MM.1S (cell line): ENCODE data around the gene ARHGEF10L.
A peak's percentile ranks its signal among the peaks of the same experiment; 100 is the strongest.

ENCODE experiments used
- DNase-seq: peaks from one replicate; pipeline ENCODE4 v3.0.0-alpha.2; 2015
- H2AFZ ChIP-seq: fragments of 300-600 bp; sonication (generic); 2 replicates; pipeline ENCODE4 v1.6.0; 2016; ENCODE audit warnings: antibody characterized with exemption, low read length
- H3F3A ChIP-seq: fragments of 300-600 bp; sonication (generic); 2 replicates; pipeline ENCODE4 v1.6.1; 2016; ENCODE audit warnings: mild to moderate bottlenecking, antibody characterized with exemption, low read length, moderate library complexity, mixed read lengths; ENCODE audit not compliant: insufficient read depth
- H3K27ac ChIP-seq: fragments of 300-600 bp; sonication (generic); 2 replicates; pipeline ENCODE4 v1.5.1; 2016; ENCODE audit warnings: mild to moderate bottlenecking, low read length
- H3K27me3 ChIP-seq: fragments of 300-600 bp; sonication (generic); replicated peaks from 2 replicates; pipeline ENCODE4 v1.6.0; 2016; ENCODE audit warnings: low read length; ENCODE audit not compliant: insufficient read depth
- H3K36me3 ChIP-seq: fragments of 300-600 bp; sonication (generic); replicated peaks from 2 replicates; pipeline ENCODE4 v1.6.1; 2016; ENCODE audit warnings: mild to moderate bottlenecking, low read length, mixed read lengths; ENCODE audit not compliant: insufficient read depth
- H3K4me1 ChIP-seq: fragments of 300-600 bp; sonication (generic); 2 replicates; pipeline ENCODE4 v1.6.1; 2016; ENCODE audit warnings: low read length, mixed read lengths
- H3K4me2 ChIP-seq: fragments of 300-600 bp; sonication (generic); 2 replicates; pipeline ENCODE4 v1.6.0; 2016; ENCODE audit warnings: low read depth, low read length
- H3K4me3 ChIP-seq: fragments of 300-600 bp; sonication (generic); 2 replicates; pipeline ENCODE4 v1.5.1; 2016; ENCODE audit warnings: low read length, mixed read lengths
- H3K79me2 ChIP-seq: fragments of 300-600 bp; sonication (generic); 2 replicates; pipeline ENCODE4 v1.6.1; 2016; ENCODE audit warnings: mixed run types, low read length, mixed read lengths
- H3K9ac ChIP-seq: fragments of 300-600 bp; sonication (generic); 2 replicates; pipeline ENCODE4 v1.6.1; 2016; ENCODE audit warnings: low read length, mixed read lengths
- H3K9me2 ChIP-seq: fragments of 300-600 bp; sonication (generic); replicated peaks from 2 replicates; pipeline ENCODE4 v1.6.1; 2016; ENCODE audit warnings: mild to moderate bottlenecking, low read length, mixed read lengths; ENCODE audit not compliant: insufficient read depth
- H3K9me3 ChIP-seq: fragments of 300-600 bp; sonication (generic); replicated peaks from 2 replicates; pipeline ENCODE4 v1.6.1; 2016; ENCODE audit warnings: mild to moderate bottlenecking, low read length, mixed read lengths; ENCODE audit not compliant: insufficient read depth
- H4K20me1 ChIP-seq: fragments of 300-600 bp; sonication (generic); 2 replicates; pipeline ENCODE4 v1.6.1; 2016; ENCODE audit warnings: mild to moderate bottlenecking, low read length, moderate library complexity, mixed read lengths; ENCODE audit not compliant: insufficient read depth
- EZH2 ChIP-seq: fragments of 300-600 bp; sonication (generic); optimal IDR thresholded peaks from 2 replicates; pipeline ENCODE3; 2017; ENCODE audit warnings: low read depth, mild to moderate bottlenecking, antibody characterized with exemption, low read length, mixed read lengths
- EZH2phosphoT487 ChIP-seq: fragments of 300-600 bp; sonication (generic); IDR thresholded peaks from 2 replicates; pipeline ENCODE4 v1.6.1; 2018; ENCODE audit warnings: antibody characterized with exemption, low read length
- TF ChIP-seq, protein P1 (sequence below): fragments of 300-600 bp; sonication (generic); IDR thresholded peaks from 2 replicates; pipeline ENCODE4 v1.5.1; 2016; ENCODE audit warnings: antibody characterized with exemption, low read length, mixed read lengths

Gene ARHGEF10L

DNA sequence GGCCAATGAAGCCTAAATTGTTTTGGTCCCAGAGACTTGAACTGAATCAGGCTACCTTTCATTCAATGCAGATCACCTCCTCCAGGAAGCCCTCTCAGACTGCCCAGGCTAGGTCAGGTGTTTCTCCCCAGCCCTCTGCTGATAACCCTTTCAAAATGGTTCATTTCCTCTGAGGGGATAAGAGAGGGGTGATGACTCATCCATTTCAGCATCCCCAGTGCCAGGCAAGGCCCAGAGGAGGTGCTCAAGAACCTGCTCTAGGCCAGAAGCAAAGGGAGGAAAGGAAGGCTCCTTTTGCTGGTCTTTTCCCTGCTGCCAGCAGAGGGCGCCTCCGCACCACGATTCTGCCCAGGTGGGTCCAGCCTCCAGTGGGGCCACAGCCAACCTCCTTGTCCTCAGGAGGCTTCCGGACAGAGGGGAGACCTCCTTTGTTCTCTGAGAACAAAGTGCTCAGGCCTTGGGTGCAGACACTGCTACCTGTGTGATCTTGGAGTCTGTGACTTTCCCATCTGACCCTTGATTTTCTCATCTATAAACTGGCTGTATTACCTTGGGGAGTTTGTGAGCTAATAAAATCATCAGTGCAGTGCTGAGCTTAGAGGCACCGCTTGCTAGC lies 45.3 kb upstream of the ARHGEF10L start:
- Histone ChIP-seq H3K79me2 (no peaks in the 10 kb centered on the region), H2AFZ (no peak overlapping the region), H3K9me3 (no peaks in the 10 kb centered on the region), H3K27me3 (peaks cover 37% of the 10 kb centered on the region), H3K36me3 (no peaks in the 10 kb centered on the region), H3F3A (no peaks in the 10 kb centered on the region), H3K27ac (no peak overlapping the region), H4K20me1 (no peaks in the 10 kb centered on the region), H3K4me1 (no peaks in the 10 kb centered on the region), H3K4me3 (no peak overlapping the region), H3K9me2 (no peaks in the 10 kb centered on the region), H3K4me2 (no peak overlapping the region), H3K9ac (no peak overlapping the region)
- TF ChIP-seq EZH2phosphoT487 (no peak), EZH2 (no peak)
- TF ChIP-seq, protein P1, sequence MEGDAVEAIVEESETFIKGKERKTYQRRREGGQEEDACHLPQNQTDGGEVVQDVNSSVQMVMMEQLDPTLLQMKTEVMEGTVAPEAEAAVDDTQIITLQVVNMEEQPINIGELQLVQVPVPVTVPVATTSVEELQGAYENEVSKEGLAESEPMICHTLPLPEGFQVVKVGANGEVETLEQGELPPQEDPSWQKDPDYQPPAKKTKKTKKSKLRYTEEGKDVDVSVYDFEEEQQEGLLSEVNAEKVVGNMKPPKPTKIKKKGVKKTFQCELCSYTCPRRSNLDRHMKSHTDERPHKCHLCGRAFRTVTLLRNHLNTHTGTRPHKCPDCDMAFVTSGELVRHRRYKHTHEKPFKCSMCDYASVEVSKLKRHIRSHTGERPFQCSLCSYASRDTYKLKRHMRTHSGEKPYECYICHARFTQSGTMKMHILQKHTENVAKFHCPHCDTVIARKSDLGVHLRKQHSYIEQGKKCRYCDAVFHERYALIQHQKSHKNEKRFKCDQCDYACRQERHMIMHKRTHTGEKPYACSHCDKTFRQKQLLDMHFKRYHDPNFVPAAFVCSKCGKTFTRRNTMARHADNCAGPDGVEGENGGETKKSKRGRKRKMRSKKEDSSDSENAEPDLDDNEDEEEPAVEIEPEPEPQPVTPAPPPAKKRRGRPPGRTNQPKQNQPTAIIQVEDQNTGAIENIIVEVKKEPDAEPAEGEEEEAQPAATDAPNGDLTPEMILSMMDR: peak; percentile 96
- DNase-seq: peak; percentile 73

DNA sequence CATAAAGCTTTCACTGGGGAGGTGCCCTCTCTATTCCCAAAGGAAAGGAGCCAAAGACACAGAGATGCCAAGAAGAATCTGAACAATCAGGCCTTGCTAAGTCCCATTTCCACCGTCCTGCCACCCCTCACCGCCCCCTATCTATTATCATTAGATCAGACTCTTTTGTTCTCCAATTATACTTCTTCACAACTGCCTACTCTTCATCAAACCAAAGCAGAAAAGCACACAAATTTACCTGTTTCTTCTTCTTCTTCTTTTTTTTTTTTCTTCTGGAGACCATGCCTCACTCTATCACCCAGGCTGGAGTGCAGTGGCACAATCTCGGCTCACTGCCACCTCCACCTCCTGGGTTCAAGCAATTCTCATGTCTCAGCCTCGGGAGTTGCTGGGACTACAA lies 43.1 kb upstream of the ARHGEF10L start:
- Histone ChIP-seq H2AFZ (no peak overlapping the region), H3K9me2 (no peaks in the 10 kb centered on the region), H3K4me2 (no peak overlapping the region), H3K9ac (no peak overlapping the region), H3K9me3 (no peaks in the 10 kb centered on the region), H4K20me1 (no peaks in the 10 kb centered on the region), H3F3A (no peaks in the 10 kb centered on the region), H3K79me2 (no peaks in the 10 kb centered on the region), H3K27ac (no peak overlapping the region), H3K36me3 (no peaks in the 10 kb centered on the region), H3K27me3 (peaks cover 49% of the 10 kb centered on the region), H3K4me3 (no peak overlapping the region), H3K4me1 (no peaks in the 10 kb centered on the region)
- DNase-seq: no peak
- no peak for TF ChIP-seq EZH2phosphoT487
- no peak for TF ChIP-seq EZH2
- TF ChIP-seq, protein P1: no peak

DNA sequence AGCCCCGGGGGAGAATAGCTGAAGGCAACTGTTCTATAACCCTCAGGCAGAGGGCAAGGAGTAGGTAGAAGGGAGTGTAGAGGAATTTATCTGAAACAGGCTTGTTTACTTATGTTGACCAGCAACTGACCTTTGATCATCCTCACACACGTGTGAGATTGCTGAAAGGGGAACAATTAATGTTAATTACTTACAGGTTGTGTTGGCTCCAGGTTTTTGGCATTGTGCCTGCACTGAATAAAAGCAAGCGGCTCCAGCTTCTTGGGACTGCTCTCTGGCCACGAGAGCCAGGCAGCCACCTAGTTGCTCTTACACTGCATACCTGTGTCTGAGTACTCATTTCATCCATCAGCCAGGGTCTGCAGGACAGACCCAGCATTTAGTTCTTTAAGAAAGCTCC lies 41.3 kb upstream of the ARHGEF10L start:
- H3K79me2 ChIP-seq: no peaks in the 10 kb centered on the region
- TF ChIP-seq EZH2phosphoT487 (no peak), EZH2 (no peak)
- TF ChIP-seq, protein P1: no peak

More for the DNA sequence above, 41.3 kb upstream of the ARHGEF10L start:
- Histone ChIP-seq H3K9me2 (no peaks in the 10 kb centered on the region), H4K20me1 (no peaks in the 10 kb centered on the region), H3K9me3 (no peaks in the 10 kb centered on the region), H3K27me3 (peaks cover 58% of the 10 kb centered on the region), H3K36me3 (no peaks in the 10 kb centered on the region), H3K27ac (no peak overlapping the region), H3K4me1 (no peaks in the 10 kb centered on the region), H3K9ac (no peak overlapping the region), H3K4me3 (no peak overlapping the region), H2AFZ (no peak overlapping the region), H3K4me2 (no peak overlapping the region), H3F3A (no peaks in the 10 kb centered on the region)
- no peak for DNase-seq
